CD14-positive monocyte (primary cell): ENCODE results near the gene GPRC5C. TPM values are rescaled to one million over a fixed set of nuclear protein-coding genes. Genes with fewer than 3 reads are reported as not detected.

Source experiments
- DNase-seq, 3 donors: peaks; one replicate each; pipeline ENCODE4 v3.0.0-alpha.2; 2011 to 2022
- H2AFZ ChIP-seq: 2 replicates; pipeline ENCODE4 v1.6.0; 2012; ENCODE audit warnings: mild to moderate bottlenecking, low read depth, low read length, inconsistent platforms; ENCODE audit not compliant: insufficient read depth, poor library complexity, severe bottlenecking
- H3K27ac ChIP-seq, 2 donors: 1 replicate in 1 of 2; 2 replicates in 1 of 2; pipeline ENCODE4 v1.5.1; 2012 to 2013; ENCODE audit warnings: low read length in 2 of 2, control low read depth in 1 of 2, inconsistent platforms in 1 of 2, low read depth in 1 of 2, mild to moderate bottlenecking in 1 of 2
- H3K27me3 ChIP-seq, 2 donors: one replicate each; pipeline versions ENCODE4 v1.6.0 to v1.6.1; 2011 to 2013; ENCODE audit warnings: low read length in 2 of 2; ENCODE audit not compliant: control insufficient read depth in 2 of 2, insufficient read depth in 2 of 2
- H3K36me3 ChIP-seq, 2 donors: replicated peaks in 1 of 2; 1 replicate in 1 of 2; 2 replicates in 1 of 2; pipeline versions ENCODE4 v1.5.1 to v1.6.1; 2012 to 2013; ENCODE audit warnings: low read length in 2 of 2, control low read depth in 1 of 2, inconsistent platforms in 1 of 2, mild to moderate bottlenecking in 1 of 2; ENCODE audit not compliant: insufficient read depth in 2 of 2, control insufficient read depth in 1 of 2
- H3K4me1 ChIP-seq, 2 donors: 1 replicate in 1 of 2; 2 replicates in 1 of 2; pipeline versions ENCODE4 v1.5.1 to v1.6.1; 2012 to 2013; ENCODE audit warnings: low read length in 2 of 2, control low read depth in 1 of 2, inconsistent platforms in 1 of 2, mild to moderate bottlenecking in 1 of 2, moderate library complexity in 1 of 2; ENCODE audit not compliant: insufficient read depth in 2 of 2, control insufficient read depth in 1 of 2
- H3K4me2 ChIP-seq: replicated peaks from 2 replicates; pipeline ENCODE3; 2012; ENCODE audit warnings: low read length, moderate library complexity, mild to moderate bottlenecking; ENCODE audit not compliant: poor library complexity, severe bottlenecking; ENCODE audit errors: extremely low read depth
- H3K4me3 ChIP-seq, 3 experiments: fragments of 200-600 bp in 1 of 3; sonication (generic) in 1 of 3; replicated peaks in 1 of 3; 1 replicate in 2 of 3; 2 replicates in 1 of 3; pipeline ENCODE4 v1.5.1; 2011 to 2013; ENCODE audit warnings: low read length in 3 of 3, mild to moderate bottlenecking in 3 of 3, control low read depth in 2 of 3, low read depth in 2 of 3, inconsistent platforms in 1 of 3, moderate library complexity in 1 of 3
- H3K79me2 ChIP-seq: 2 replicates; pipeline ENCODE4 v1.6.0; 2012; ENCODE audit warnings: mild to moderate bottlenecking, control low read depth, inconsistent platforms, low read length, moderate library complexity; ENCODE audit not compliant: insufficient read depth
- H3K9ac ChIP-seq: 2 replicates; pipeline ENCODE4 v1.6.0; 2017; ENCODE audit warnings: low read length, mild to moderate bottlenecking; ENCODE audit not compliant: insufficient read depth, poor library complexity, severe bottlenecking
- H3K9me3 ChIP-seq, 2 donors: replicated peaks in 1 of 2; 1 replicate in 1 of 2; 2 replicates in 1 of 2; pipeline versions ENCODE4 v1.5.1 to v1.6.1; 2012 to 2013; ENCODE audit warnings: low read length in 2 of 2, control low read depth in 1 of 2; ENCODE audit not compliant: control insufficient read depth in 1 of 2, insufficient read depth in 1 of 2
- H4K20me1 ChIP-seq: 2 replicates; pipeline ENCODE4 v1.6.0; 2012; ENCODE audit warnings: mild to moderate bottlenecking, low read length, control low read depth, moderate library complexity; ENCODE audit not compliant: insufficient read depth
- H3K27ac Mint-ChIP-seq, 7 donors: one replicate each; pipeline ENCODE4 v1.8.0; 2020; ENCODE audit warnings: mild to moderate bottlenecking in 7 of 7, mixed read lengths in 7 of 7, moderate library complexity in 6 of 7, inconsistent platforms in 2 of 7
- H3K27me3 Mint-ChIP-seq, 3 donors: one replicate each; pipeline ENCODE4 v1.8.0; 2021 to 2022; ENCODE audit warnings: low read depth in 3 of 3, mild to moderate bottlenecking in 3 of 3, mixed read lengths in 3 of 3, moderate library complexity in 3 of 3, inconsistent platforms in 1 of 3
- H3K36me3 Mint-ChIP-seq, 2 donors: one replicate each; pipeline ENCODE4 v1.8.0; 2020; ENCODE audit warnings: mixed read lengths in 2 of 2, inconsistent platforms in 1 of 2, mild to moderate bottlenecking in 1 of 2
- H3K4me1 Mint-ChIP-seq: one replicate; pipeline ENCODE4 v1.8.0; 2020; ENCODE audit warnings: mild to moderate bottlenecking, mixed read lengths
- H3K4me3 Mint-ChIP-seq, 2 donors: one replicate each; pipeline ENCODE4 v1.8.0; 2020; ENCODE audit warnings: mild to moderate bottlenecking in 2 of 2, mixed read lengths in 2 of 2, moderate library complexity in 1 of 2
- H3K9me3 Mint-ChIP-seq, 7 donors: one replicate each; pipeline ENCODE4 v1.8.0; 2020 to 2022; ENCODE audit warnings: mixed read lengths in 7 of 7, mild to moderate bottlenecking in 6 of 7, moderate library complexity in 6 of 7, inconsistent platforms in 2 of 7
- CTCF ChIP-seq: fragments of 200-600 bp; IDR thresholded peaks from one replicate; pipeline ENCODE4 v1.8.0; 2022; ENCODE audit warnings: antibody characterized with exemption, mild to moderate bottlenecking
- WGBS: methylation state at CpG from one replicate; pipeline ENCODE4 v1.1.5; 2013; ENCODE audit warnings: missing lambda C conversion rate; ENCODE audit not compliant: insufficient coverage; 5-methylcytosine and 5-hydroxymethylcytosine counted together
- intact Hi-C, 2 donors: fragments of 100-400 bp; cut with micrococcal nuclease; formaldehyde crosslinking; loops; one replicate each; pipeline versions ENCODE4 v1.15.0 to v1.15.1; 2023
- polyA plus RNA-seq, 3 donors: library from polyadenylated mRNA; depleted of rRNA in 1 of 3; unstranded in 2 of 3; stranded (reverse) in 1 of 3; fragments of 300-500 nt in 2 of 3; fragments of >200 nt in 1 of 3; fragmentation: Illumina TruSeq in 2 of 3; gene quantifications; 1 replicate in 2 of 3; 2 replicates in 1 of 3; pipeline ENCODE4 v1.2.3, GENCODE V29; 2012 to 2021

Gene GPRC5C
- polyA plus RNA-seq, 3 donors, result 0.47 to 3.3 (median 1.9) TPM

GRCh38 chr17:74444406-74444805 is 12.5 kb downstream of the GPRC5C start:
- no peak overlapping the region for H2AFZ ChIP-seq
- no peaks in the 10 kb centered on the region for H3K36me3 ChIP-seq
- H3K27me3 Mint-ChIP-seq, result peaks cover 3 to 21% (median 20%) of the 10 kb centered on the region in 3 donors
- TF ChIP-seq CTCF, result no peak
- H4K20me1 ChIP-seq, result no peaks in the 10 kb centered on the region
- H3K4me1 ChIP-seq, result peaks cover 49 to 61% of the 10 kb centered on the region in 2 donors
- peak overlapping the region in 2 of 3 experiments; percentile 20 to 68 for H3K4me3 ChIP-seq
- H3K9ac ChIP-seq, result no peak overlapping the region
- peak overlapping the region; percentile 27 for H3K4me2 ChIP-seq
- H3K9me3 ChIP-seq, result peaks cover 2 to 4% of the 10 kb centered on the region in 2 donors
- no peaks in the 10 kb centered on the region for H3K79me2 ChIP-seq
- peaks cover 49% of the 10 kb centered on the region for H3K4me1 Mint-ChIP-seq
- H3K27me3 ChIP-seq, result peaks cover 0 to 2% of the 10 kb centered on the region in 2 donors
- H3K9me3 Mint-ChIP-seq, result peaks cover 3 to 12% (median 5%) of the 10 kb centered on the region in 7 donors
- WGBS, result 64% methylated on average over 3 of the region's 12 CpGs
- peak in 1 of 3 donors; percentile 31 for DNase-seq
- peak overlapping the region in 1 of 2 donors; percentile 87 for H3K27ac ChIP-seq
- no peaks in the 10 kb centered on the region for H3K36me3 Mint-ChIP-seq
- H3K4me3 Mint-ChIP-seq, result peak overlapping the region in 1 of 2 donors; percentile 53
- intact Hi-C loops, result no loop called here
- H3K27ac Mint-ChIP-seq, result peak overlapping the region in 1 of 7 donors; percentile 95

DNA sequence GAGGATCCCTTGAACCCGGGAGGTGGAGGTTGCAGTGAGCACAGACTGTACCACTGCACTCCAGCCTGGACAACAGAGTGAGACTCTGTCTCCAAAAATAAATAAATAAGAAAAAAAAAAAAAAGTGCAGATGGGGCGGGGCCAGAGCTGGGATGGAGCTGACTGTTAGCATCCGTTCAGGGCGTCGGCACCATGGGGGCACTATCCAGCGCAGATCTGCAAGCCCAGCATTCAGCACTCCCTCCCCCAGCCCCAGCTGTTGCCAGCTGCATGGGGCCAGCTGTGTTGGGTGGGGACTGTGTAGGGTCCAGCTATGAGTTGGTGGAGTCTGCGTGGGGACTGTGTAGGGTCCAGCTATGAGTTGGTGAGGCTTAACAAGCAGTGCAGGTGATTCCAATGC is 13.3 kb downstream of the GPRC5C start:
- peaks cover 0 to 2% of the 10 kb centered on the region in 2 donors for H3K27me3 ChIP-seq

More for the DNA sequence above, 13.3 kb downstream of the GPRC5C start:
- Histone ChIP-seq H2AFZ (no peak overlapping the region), H3K4me3 (no peak overlapping the region), H4K20me1 (no peaks in the 10 kb centered on the region), H3K36me3 (no peaks in the 10 kb centered on the region), H3K9ac (no peak overlapping the region), H3K9me3 (no peaks in the 10 kb centered on the region), H3K4me2 (no peak overlapping the region), H3K27ac (no peak overlapping the region), H3K4me1 (peaks cover 43 to 55% of the 10 kb centered on the region in 2 donors), H3K79me2 (no peaks in the 10 kb centered on the region)
- H3K27ac Mint-ChIP-seq, result no peak overlapping the region
- DNase-seq, result no peak
- TF ChIP-seq CTCF, result no peak
- peaks cover 3 to 23% (median 21%) of the 10 kb centered on the region in 3 donors for H3K27me3 Mint-ChIP-seq
- WGBS, result 100% methylated on average over 1 of the region's 7 CpGs
- no peak overlapping the region for H3K4me3 Mint-ChIP-seq
- intact Hi-C loops, result no loop called here
- H3K4me1 Mint-ChIP-seq, result peaks cover 46% of the 10 kb centered on the region
- H3K9me3 Mint-ChIP-seq, result peaks cover 0 to 5% (median 2%) of the 10 kb centered on the region in 7 donors
- no peaks in the 10 kb centered on the region for H3K36me3 Mint-ChIP-seq
